GM18873 (cell line): Measurements from ENCODE around the gene APOLD1.
A peak's percentile ranks its signal among the peaks of the same experiment; 100 is the strongest.
"Not testable (repeated sequence)": the region's sequence is repeated elsewhere in the genome, so short reads cannot be mapped to it uniquely, and the experiment has no call there.

Source experiments
- ATAC-seq: cut with Tn5 transposase; IDR thresholded peaks from one replicate; pipeline ENCODE4 v1.9.1; 2021; ENCODE audit warnings: mild to moderate bottlenecking, moderate library complexity, moderate number of reproducible peaks; ENCODE audit not compliant: unreplicated experiment, low FRiP score

APOLD1 gene

DNA sequence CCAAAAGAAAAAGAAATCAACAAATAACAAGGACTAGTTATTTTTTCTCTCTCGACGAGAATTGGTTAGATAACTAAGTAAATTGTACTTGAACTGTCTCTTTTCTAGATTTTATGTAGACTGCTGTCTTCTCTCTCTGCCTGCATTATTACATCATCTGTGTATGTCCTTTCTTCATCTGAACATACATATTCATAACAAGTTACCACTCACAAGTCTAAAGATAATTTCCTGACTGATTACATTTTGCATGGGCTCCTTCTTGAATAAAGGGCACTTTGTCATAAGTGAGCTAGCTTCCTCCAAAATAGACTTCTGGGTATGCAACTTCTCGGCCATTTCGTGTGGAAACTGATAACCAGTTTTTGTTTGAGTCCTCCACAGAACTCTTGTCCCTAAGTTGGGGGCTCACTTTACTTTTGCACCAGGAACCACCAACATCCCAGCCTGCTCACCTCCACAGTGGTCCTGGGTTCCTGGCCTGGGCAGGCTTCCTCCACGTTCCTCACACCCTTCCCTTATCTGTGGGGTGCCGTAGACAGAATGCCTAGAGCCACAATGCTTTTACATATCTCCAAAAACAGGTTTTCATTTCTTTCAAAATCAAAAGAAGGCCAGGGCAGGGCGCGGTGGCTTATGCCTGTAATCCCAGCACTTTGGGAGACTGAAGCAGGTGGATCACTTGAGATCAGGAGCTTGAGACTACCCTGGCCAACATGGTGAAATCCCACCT is 21.5 kb downstream of the APOLD1 start:
- no peak for ATAC-seq

- ATAC-seq, result not testable (repeated sequence)
Observed at GRCh38 chr12:12807517-12807903, 22.1 kb downstream of the APOLD1 start.

DNA sequence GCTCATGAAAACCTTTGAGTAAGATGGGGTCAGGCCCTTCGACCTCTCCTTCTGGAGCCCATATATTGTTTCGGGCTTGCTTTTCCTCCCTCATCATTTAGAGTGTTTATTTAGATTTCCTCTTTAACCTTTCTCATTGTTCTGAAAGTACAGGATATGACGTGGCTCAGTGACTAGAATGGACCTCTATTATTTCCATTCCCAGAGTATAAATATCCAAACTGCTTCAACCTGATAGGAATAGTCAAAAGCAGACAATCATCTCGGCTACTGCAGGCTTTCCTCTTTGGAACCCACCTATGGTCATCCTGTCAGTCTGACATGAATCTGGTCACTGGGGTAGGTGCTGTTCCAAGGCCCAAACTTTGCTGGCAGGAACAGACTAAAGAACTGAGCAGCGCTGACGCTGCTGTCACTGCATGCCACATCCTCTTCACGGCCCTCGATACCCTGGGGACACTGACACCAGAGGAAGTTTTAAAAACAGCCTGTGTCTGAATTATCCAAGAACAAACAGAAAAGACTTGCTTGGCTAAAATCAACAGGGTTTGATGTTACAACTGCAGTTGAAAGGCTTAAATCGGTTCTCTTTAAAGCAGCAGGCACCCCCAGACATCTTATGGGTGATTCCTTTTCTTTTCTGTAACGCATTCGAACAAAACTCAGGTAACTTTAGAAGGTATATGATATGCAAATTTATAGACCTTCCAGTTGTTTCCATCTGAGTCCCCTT is 22.7 kb downstream of the APOLD1 start:
- ATAC-seq, result peak; percentile 45

GRCh38 chr12:12810553-12811021 is 25.1 kb downstream of the APOLD1 start:
- ATAC-seq, result no peak

GRCh38 chr12:12811343-12811742 is 25.9 kb downstream of the APOLD1 start:
- no peak for ATAC-seq

DNA sequence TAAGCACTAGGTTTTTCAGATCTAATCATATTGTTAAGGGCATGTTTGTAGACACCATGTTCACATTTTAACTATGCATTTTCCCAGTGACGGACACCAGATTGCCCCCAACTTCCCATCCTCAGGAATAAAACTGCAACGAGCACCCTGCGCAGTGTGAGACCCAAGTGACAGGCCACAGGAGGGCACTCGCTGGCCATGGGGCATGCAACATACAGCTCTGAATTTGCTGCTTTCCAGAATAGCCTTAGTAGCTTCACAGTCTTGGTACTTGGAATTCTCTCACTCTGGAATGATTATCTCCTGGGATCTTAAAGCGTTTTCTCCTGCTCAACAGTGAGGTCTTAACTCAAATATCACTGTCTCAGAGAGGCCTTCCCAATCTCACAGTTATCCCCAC is 26.7 kb downstream of the APOLD1 start:
- ATAC-seq, result no peak

- no peak for ATAC-seq
Observed at GRCh38 chr12:12812618-12813119, 27.2 kb downstream of the APOLD1 start.

DNA sequence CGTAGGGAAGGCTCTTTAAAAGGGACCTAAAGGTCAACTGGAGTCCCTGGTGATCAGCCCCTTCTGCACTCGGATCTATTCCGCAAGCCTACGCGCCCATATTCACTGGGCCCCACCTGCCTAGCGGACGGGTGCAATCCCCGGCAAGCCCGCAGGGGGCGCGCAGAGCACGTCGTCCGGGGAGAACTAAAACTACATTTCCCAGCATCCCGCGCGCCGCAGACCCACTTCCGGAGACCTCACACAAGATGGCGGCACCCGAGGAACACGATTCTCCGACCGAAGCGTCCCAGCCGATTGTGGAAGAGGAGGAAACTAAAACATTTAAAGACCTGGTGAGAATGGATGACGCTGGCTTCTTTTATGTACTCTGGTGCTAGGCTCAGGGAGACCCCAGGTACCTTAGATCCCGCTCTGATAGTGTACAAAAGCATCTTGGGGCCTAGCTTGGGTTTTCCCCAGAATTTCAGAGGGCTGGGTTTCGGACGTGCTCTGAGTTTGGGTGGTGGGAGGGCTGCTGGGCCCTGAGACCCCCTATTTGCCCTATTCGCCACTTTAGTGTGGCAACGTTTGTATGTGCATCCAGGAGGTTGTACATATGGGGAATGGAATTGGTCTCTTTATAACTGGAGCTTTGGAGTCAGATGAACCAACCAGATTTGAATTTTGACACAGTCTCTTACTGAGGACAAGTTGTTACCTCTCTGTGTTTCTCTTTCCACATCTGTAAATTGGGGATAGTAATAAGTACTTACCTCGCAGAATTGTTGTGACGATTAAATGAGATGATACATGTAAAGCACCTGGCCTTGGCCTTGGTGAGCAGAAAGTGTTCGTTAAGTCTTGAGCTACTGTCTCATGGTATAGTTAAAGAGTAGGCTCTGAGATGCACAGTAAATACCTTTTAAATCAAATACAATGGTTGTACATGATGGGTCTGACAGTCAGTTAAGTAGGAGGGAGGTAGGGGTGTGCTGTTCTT is 28.0 kb downstream of the APOLD1 start, which contains the start of gene DDX47:
DDX47 (plus strand) TSS at position 227 of the 982 bp plus-strand sequence; CDS start at position 249, 22 bp downstream.
- ATAC-seq, result peak; percentile 83

- no peak for ATAC-seq
Observed at GRCh38 chr12:12817616-12818015, 32.2 kb downstream of the APOLD1 start.

DNA sequence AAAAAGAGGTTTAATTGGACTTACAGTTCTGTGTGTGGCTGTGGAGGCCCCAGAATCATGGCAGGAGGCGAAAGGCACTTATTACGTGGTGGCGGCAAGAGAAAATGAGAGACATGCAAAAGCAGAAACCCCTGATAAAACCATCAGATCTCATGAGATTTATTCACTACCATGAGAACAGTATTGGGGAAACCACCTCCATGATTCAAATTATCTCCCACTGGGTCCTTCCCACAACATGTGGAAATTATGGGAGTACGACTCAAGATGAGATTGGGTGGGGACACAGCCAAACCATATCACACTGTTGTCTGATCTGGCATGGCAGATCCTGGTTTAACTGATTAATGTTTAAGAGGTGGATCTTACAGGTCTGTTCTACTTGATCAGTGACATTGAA is 33.2 kb downstream of the APOLD1 start:
- no peak for ATAC-seq

DNA sequence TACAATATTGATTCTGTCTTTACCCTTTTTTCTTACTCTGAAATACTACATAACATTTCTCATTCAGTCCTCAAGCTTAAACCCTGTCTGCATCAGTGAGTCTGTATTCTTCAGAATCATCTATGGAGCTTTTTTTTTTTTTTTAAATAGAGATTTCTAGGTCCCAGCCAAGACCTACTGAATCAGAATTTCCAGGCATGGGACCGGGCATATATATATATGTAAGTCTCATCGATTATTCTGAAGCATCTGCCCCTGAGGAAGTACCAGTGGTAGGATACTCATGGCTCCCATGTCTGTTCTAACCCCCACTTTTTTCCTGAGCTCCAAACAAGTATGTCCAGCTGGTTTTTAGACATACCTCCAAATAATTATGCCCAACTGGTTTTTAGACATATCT is 33.8 kb downstream of the APOLD1 start:
- ATAC-seq, result no peak

DNA sequence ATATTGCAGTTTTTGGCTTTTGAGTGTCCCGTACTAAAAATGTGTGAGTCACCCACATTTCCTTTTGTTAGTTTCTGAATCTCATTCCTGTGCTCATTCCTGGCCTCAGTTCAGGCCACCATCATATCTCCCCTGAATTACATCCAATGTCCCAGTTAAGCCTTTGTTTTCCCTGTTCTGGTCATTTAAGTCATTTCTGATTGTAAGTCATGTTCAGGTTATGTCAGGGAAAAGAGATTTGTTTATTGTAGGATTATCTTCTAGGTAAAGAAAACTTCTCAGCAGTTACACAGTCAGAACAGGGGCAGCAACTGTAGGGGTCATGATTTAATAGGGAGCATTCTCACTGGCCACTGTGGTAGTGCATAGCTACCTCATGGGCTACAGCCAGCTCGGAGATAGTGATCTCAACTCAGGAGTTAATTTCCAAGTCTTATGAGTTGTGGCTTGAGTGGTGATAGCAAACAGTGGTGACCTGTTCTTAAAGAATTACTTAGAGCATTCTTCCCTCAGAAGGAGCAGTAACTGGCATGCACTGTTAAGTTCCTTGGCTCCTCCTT is 34.4 kb downstream of the APOLD1 start:
- ATAC-seq, result no peak

DNA sequence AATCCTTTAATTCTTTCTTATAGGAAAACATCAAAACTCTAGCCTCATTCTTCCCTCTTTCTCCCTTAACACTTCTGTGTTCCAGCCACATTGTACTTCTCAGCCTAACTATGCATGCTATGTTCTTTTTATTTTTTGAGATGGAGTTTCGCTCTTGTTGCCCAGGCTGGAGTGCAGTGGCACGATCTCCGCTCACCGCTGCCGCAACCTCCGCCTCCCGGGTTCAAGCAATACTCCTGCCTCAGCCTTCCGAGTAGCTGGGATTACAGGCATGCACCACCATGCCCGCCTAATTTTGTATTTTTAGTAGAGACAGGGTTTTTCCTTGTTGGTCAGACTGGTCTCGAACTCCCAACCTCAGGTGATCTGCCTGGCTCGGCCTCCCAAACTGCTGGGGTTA is 34.9 kb downstream of the APOLD1 start:
- not testable (repeated sequence) for ATAC-seq

DNA sequence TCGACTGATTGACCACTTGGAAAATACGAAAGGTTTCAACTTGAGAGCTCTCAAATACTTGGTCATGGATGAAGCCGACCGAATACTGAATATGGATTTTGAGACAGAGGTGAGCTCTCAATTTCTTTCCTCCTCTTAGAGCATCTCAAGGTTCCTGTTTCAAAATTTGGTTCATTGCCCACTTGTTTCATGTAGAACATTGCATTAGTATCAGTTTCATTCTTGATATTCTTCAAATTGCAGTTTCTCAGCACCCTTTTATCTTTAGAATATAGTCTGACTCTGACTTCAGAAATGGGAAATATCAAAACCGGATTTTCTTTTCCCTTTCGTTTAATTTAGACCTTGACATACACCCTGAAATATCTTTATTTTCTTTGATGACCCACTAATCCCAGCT is 36.5 kb downstream of the APOLD1 start:
- peak; percentile 56 for ATAC-seq

DNA sequence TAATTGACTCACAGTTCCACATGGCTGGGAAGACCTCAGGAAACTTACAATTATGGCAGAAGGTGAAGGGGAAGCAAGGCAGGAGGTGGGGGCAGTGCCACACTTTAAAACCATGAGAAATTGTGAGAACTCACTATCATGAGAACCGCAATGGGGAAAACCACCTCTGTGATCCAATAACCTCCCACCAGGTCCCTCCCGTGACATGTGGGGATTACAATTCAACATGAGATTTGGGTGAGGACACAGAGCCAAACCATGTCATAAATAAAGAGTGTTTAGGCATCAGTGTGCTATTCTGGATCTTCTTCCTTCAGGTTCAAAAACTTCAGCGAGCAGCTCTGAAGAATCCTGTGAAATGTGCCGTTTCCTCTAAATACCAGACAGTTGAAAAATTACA is 37.4 kb downstream of the APOLD1 start:
- ATAC-seq, result no peak

DNA sequence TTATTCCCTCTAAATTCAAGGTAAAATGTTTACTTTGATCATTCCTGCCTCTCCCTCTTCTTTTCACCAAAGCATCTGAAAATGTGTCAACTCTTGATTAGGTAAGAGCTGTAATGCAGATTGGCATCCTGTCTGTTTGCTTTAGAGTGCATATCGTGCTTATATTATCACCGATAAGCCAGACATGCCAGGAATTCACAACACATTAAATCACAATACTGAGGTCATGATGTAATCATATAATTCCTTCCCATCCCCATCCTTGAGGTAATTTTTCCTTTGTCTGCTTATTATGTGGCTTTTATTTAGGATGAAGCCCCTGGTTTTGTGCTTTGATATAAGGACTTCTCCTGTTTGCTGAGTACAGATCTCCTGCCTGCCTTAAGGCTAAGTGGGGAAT is 37.8 kb downstream of the APOLD1 start:
- ATAC-seq, result no peak

DNA sequence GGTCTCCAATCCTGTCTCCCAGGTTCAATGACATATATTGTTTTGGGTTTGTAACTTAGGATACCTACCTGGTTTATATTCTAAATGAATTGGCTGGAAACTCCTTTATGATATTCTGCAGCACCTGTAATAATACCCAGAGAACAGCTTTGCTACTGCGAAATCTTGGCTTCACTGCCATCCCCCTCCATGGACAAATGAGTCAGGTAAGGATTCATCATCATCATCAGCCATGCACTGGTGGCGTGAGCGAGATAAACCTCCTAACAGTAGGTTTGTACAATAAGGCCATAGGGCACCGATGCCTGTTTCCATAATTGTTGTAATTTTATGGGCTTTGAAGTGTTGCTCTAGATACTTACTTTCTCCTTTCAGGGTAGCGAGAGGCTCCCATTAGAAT is 38.4 kb downstream of the APOLD1 start:
- no peak for ATAC-seq

DNA sequence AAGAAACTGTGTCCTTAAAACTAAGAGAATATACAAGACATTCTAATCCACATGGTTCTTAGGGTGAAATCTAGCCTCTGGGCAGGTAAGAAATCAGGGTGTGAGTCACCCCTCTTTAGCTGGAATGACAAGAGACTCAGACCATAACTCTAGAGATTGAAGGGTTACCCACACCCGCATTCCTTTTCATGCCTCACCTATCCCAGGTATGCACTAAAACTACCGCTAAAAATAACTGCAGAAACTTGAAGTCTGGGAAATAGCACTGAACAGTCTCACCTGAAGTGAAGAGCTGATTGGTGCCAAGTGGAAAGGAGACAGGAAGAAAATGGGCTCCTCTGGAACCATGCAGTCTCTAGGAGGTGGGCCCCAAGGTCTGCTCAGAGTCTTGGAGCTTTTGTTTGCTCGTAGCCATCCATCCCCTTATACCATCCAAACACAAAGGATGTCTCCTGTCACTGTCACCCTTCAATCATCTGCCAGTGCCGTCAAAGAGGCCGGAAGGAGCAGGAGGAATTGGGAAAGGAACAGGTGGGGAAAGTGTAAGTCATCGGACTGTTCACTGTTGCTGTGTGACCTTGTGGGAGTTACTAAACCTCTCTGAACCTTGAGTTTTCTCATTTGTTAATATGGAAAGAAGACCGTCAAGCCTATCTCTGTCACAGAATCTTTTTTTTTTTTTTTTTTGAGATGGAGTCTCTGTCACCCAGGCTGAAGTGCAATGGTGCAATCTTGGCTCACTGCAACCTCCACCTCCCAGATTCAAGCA is 50.1 kb downstream of the APOLD1 start:
- ATAC-seq, result no peak

DNA sequence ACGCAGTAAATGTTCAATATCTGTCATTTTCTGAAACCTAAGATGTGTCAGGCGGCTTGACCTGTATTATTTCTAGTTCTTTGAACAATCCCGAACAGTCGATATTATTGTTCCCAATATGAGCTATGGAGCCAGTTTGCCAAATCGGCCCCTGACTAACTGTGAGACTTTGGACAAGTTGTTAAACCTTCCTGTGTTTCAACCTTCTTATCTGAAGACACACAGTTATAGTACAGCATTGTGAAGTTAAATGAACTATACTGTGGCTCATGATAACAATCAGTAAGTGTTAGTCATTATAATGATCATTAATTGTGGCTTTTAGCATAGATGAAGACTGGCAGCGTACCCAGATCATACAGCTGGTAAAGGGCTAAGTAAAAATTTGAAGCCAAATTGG is 51.1 kb downstream of the APOLD1 start:
- ATAC-seq, result no peak
